HFF-Myc (cell line): ENCODE data around the gene PLLP.

Source experiments
- DNase-seq: peaks from one replicate; pipeline ENCODE4 v3.0.0-alpha.2; 2011; ENCODE audit warnings: low read depth; ENCODE audit errors: extremely low read depth
- H3K4me3 ChIP-seq: replicated peaks from 2 replicates; pipeline ENCODE4 v1.5.1; 2011; ENCODE audit warnings: low read depth, mild to moderate bottlenecking, control low read depth, low read length
- TF ChIP-seq, protein P1 (sequence below): IDR thresholded peaks from 2 replicates; pipeline ENCODE4 v1.5.1; 2012; ENCODE audit warnings: mild to moderate bottlenecking, low read depth, low read length, control low read depth; ENCODE audit errors: missing control alignments

Gene PLLP

DNA sequence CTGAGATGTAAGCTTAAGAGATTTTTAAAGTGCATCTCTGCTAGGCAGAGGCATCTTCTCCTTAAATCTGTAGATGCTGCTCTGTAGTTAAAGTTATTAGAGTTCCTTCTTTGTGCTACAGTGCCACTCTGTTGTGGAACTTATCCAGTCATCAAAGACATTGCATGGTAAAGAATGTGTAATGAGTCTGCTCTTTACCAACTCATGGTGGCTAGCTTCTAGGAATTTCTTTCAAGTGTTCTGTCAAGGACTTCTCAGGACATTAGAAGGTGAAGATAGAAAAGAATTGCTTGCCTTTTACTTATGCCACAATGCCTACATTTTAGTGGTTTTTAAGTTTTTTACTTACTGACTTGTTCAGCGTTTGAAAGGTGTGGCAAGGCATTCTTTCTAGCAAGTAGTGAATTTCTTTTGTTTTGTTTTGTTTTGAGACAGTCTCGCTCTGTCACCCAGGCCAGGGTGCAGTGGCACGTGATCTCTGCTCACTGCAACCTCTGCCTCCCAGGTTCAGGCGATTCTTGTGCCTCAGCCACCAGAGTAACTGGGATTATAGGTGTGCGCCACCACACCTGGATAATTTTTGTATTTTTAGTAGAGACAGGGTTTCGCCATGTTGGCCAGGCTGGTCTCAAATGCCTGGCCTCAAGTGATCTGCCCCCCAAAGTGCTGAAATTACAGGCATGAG lies 59.7 kb downstream of the PLLP start:
- DNase-seq, result no peak
- TF ChIP-seq, protein P1, sequence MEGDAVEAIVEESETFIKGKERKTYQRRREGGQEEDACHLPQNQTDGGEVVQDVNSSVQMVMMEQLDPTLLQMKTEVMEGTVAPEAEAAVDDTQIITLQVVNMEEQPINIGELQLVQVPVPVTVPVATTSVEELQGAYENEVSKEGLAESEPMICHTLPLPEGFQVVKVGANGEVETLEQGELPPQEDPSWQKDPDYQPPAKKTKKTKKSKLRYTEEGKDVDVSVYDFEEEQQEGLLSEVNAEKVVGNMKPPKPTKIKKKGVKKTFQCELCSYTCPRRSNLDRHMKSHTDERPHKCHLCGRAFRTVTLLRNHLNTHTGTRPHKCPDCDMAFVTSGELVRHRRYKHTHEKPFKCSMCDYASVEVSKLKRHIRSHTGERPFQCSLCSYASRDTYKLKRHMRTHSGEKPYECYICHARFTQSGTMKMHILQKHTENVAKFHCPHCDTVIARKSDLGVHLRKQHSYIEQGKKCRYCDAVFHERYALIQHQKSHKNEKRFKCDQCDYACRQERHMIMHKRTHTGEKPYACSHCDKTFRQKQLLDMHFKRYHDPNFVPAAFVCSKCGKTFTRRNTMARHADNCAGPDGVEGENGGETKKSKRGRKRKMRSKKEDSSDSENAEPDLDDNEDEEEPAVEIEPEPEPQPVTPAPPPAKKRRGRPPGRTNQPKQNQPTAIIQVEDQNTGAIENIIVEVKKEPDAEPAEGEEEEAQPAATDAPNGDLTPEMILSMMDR, result no peak
- no peak overlapping the region for H3K4me3 ChIP-seq

DNA sequence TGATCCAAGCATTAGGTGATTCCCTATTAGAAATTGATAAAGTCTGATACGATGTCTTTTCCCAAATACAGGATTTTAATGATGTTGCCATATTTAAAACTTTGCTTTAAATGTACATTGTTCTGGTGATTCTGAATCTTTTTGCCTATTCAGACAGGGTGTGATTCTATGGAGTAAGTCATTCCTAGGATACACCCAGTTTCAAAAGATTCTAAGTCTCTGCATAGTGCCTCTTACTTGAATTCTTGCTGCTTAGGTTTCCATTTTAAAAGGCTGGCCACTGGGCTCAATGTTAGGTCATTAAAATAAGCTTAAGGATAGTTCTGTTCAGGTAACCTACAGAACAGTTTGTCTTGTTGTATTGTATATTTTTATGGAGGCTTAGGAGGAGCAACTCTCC lies 61.4 kb downstream of the PLLP start:
- TF ChIP-seq, protein P1, result no peak
- no peak for DNase-seq
- no peak overlapping the region for H3K4me3 ChIP-seq

DNA sequence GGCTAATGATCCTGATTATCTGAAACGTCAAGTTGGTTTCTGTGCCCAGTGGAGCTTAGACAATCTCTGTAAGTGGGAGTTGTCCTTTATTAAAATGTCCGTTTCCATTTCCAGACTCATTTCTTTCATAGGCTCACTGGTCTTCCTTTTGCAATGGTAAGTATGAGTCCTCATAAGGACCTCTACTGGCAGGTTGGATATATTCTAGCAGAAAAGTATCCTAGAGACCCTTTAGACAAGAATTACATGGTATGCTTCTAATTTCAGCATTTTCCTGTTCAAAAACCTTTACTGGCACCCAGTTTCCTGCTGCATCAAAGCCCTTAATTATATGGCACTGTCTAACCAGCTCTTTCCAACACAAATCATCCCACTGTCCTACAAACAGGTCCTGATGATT lies 67.5 kb downstream of the PLLP start:
- TF ChIP-seq, protein P1, result no peak
- no peak for DNase-seq
- no peak overlapping the region for H3K4me3 ChIP-seq

DNA sequence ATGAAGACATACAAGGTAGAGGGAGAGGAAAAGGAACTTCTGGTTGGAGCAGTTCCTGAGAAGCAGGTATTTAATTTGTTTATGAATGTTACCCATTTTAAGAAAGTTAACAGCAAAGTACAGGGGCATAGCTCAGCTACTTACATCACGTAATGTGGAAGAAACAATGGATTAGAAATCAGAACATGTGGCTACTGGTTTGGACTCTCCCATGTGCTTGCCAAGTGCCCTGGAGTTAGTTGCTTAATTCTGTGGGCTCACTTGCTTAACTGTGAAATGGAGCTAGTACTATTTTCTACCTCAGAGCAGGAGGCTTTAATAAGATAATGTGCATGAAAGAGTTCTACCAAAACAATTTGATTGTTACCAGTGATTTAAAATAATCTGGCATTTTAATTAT lies 71.0 kb downstream of the PLLP start:
- TF ChIP-seq, protein P1, result no peak
- no peak overlapping the region for H3K4me3 ChIP-seq
- no peak for DNase-seq

DNA sequence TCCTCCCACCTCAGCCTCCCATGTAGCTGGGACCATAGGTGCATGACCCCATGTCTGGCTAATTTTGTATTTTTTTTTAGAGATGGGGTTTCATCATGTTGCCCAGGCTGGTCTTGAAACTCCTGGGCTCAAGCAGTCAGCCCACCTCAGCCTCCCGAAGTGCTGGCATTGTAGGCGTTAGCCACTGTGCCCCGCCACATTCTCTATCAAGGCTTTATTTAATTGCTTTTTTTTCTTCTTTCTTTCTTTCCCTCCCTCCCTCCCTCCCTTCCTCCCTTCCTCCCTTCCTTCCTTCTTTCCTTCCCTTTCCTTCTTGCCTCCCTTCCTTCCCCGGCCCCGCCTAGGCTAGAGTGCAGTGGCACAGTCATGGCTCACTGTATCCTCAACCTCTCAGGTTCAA lies 74.7 kb downstream of the PLLP start:
- TF ChIP-seq, protein P1, result no peak

DNA sequence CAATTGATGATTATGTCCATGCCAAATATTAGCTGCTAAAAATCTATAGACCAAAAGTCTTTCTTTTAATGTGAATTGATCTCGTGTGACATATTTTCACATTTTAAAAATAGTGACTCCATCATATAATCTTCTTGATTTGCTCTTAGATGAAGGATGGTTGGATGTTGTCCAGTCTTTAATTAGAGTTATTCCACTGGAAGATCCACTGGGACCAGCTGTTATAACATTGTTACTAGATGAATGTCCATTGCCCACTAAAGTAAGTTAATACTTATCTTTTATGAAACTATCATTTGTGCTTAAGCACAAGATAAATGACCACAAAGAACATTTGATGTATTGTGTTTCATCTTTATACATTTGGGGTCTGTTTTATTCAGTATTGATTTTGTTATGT lies 75.5 kb downstream of the PLLP start:
- TF ChIP-seq, protein P1, result no peak
- no peak for DNase-seq
- H3K4me3 ChIP-seq, result no peak overlapping the region

More for the DNA sequence above, 74.7 kb downstream of the PLLP start:
- no peak overlapping the region for H3K4me3 ChIP-seq
- DNase-seq, result no peak
